Osteoblast (primary cell): ENCODE results near the gene KCNQ1. TPM values are rescaled to one million over a fixed set of nuclear protein-coding genes. Genes with fewer than 3 reads are reported as not detected.

Experiments
- DNase-seq: peaks from one replicate; pipeline ENCODE4 v3.0.0; 2011; ENCODE audit warnings: low spot score, mixed read lengths; ENCODE audit not compliant: insufficient read length; ENCODE audit errors: missing footprints
- H2AFZ ChIP-seq: 2 replicates; pipeline ENCODE4 v1.6.0; 2011; ENCODE audit warnings: mild to moderate bottlenecking, low read length
- H3K27ac ChIP-seq: 2 replicates; pipeline ENCODE4 v1.5.1; 2011; ENCODE audit warnings: mild to moderate bottlenecking, low read depth, low read length, moderate library complexity
- H3K27me3 ChIP-seq: 2 replicates; pipeline ENCODE4 v1.6.0; 2012; ENCODE audit warnings: mild to moderate bottlenecking, control low read depth, inconsistent platforms, low read length, moderate library complexity; ENCODE audit not compliant: insufficient read depth
- H3K36me3 ChIP-seq: 2 replicates; pipeline ENCODE4 v1.5.1; 2011; ENCODE audit warnings: mild to moderate bottlenecking, low read length, control low read depth, moderate library complexity; ENCODE audit not compliant: insufficient read depth
- H3K4me1 ChIP-seq: 2 replicates; pipeline ENCODE4 v1.5.1; 2011; ENCODE audit warnings: mild to moderate bottlenecking, low read length, control low read depth, moderate library complexity; ENCODE audit not compliant: insufficient read depth
- H3K4me2 ChIP-seq: 2 replicates; pipeline ENCODE4 v1.6.0; 2011; ENCODE audit warnings: mild to moderate bottlenecking, low read length; ENCODE audit not compliant: insufficient read depth
- H3K4me3 ChIP-seq: fragments of 200-600 bp; sonication (generic); 3 replicates; pipeline ENCODE4 v1.5.1; 2012; ENCODE audit warnings: mild to moderate bottlenecking, low read length, inconsistent platforms; ENCODE audit not compliant: insufficient read depth
- H3K79me2 ChIP-seq: 2 replicates; pipeline ENCODE4 v1.6.0; 2012; ENCODE audit warnings: mild to moderate bottlenecking, low read length, control low read depth, inconsistent platforms; ENCODE audit not compliant: insufficient read depth
- H3K9me3 ChIP-seq: 2 replicates; pipeline ENCODE4 v1.5.1; 2011; ENCODE audit warnings: low read depth, low read length, control low read depth
- H4K20me1 ChIP-seq: 2 replicates; pipeline ENCODE4 v1.6.0; 2012; ENCODE audit warnings: mild to moderate bottlenecking, low read length, control low read depth; ENCODE audit not compliant: insufficient read depth
- total RNA-seq: library from RNA; depleted of rRNA; stranded (reverse); fragments of >200 nt; gene quantifications from 2 replicates; pipeline ENCODE4 v1.2.3, GENCODE V29; 2012
- TF ChIP-seq, protein P1 (sequence below): IDR thresholded peaks from 2 replicates; pipeline ENCODE4 v1.5.1; 2011; ENCODE audit warnings: mild to moderate bottlenecking, low read depth, low read length, moderate library complexity; ENCODE audit errors: extremely low read depth

KCNQ1 gene
- total RNA-seq, 1 donor = not detected

DNA sequence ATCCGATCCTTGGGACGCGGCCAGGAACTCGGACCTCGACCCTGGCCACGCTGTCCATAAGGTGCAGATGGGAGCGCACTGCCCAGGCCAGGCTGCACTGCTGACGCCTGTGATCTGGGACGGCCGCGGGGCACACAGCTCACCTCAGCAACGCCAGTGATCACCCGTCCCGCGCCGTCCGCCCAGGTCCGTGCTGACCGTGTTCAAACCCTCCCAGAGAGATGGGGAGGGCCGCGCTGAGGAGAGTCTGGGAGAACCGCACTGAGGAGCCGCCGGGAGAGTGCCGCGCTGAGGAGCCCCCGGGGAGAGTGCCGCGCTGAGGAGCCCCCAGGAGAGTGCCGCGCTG, 254.3 kb downstream of the KCNQ1 start:
- Histone ChIP-seq H3K36me3 (no peaks in the 10 kb centered on the region), H3K9me3 (no peaks in the 10 kb centered on the region), H3K4me2 (peak overlapping the region; percentile 81), H3K79me2 (peaks cover 56% of the 10 kb centered on the region), H3K4me3 (peak overlapping the region; percentile 86), H3K27me3 (no peaks in the 10 kb centered on the region), H3K27ac (peak overlapping the region; percentile 82), H3K4me1 (peaks cover 18% of the 10 kb centered on the region), H2AFZ (no peak overlapping the region), H4K20me1 (peaks cover 41% of the 10 kb centered on the region)
- TF ChIP-seq, protein P1, sequence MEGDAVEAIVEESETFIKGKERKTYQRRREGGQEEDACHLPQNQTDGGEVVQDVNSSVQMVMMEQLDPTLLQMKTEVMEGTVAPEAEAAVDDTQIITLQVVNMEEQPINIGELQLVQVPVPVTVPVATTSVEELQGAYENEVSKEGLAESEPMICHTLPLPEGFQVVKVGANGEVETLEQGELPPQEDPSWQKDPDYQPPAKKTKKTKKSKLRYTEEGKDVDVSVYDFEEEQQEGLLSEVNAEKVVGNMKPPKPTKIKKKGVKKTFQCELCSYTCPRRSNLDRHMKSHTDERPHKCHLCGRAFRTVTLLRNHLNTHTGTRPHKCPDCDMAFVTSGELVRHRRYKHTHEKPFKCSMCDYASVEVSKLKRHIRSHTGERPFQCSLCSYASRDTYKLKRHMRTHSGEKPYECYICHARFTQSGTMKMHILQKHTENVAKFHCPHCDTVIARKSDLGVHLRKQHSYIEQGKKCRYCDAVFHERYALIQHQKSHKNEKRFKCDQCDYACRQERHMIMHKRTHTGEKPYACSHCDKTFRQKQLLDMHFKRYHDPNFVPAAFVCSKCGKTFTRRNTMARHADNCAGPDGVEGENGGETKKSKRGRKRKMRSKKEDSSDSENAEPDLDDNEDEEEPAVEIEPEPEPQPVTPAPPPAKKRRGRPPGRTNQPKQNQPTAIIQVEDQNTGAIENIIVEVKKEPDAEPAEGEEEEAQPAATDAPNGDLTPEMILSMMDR = no peak
- DNase-seq = peak; percentile 68

DNA sequence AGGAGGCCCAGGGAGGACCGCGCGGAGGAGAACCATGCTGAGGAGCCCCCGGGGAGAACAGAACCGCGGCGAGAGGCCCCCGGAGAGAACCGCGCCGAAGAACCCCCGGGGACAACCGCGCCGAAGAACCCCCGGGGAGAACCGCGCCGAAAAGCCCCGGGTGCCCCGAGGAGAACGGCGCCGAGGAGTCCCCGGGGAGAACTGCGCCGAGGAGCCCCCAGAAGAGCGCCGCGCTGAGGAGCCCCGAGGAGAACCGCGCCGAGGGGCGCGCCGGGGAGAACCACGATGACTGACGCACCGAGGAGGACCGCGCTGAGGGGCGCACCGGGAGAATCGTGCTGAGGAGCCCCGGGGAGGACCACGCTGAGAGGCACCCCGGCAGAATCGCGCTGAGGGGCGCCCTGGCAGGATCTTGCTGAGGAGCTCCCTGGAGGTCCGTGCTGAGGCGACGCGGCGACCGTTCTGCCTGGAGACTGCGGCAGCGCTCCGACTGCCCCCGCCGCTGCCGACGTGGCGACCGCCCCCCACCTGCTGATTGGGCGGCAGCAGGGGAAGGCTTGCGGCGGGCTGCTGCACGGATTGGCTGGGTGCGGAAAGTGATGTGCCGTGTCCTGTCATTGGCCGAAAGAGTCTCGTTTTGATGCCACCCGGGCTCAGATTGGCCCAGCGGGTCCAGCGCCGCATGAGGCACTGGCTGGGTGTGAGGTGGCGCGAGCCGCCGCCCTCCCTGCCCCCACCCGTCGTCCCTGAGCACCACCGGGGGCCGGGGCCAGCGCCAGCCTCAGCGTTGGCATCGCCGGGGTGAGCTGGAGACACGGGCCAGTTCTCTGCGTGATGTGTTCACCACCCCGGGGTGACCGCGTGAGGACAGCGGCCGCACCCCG, 255.0 kb downstream of the KCNQ1 start, which contains the start of gene KCNQ1OT1:
TSS of gene KCNQ1OT1 (minus strand) at position 464 of the 884 bp plus-strand sequence.
- Histone ChIP-seq H4K20me1 (peaks cover 36% of the 10 kb centered on the region), H3K4me3 (peak within 1 kb of the TSS; percentile 86), H3K36me3 (no peaks in the 10 kb centered on the region), H3K27me3 (peaks cover 3% of the 10 kb centered on the region), H2AFZ (peak within 1 kb of the TSS; percentile 41), H3K27ac (peak within 1 kb of the TSS; percentile 82), H3K4me1 (peaks cover 12% of the 10 kb centered on the region), H3K4me2 (peak within 1 kb of the TSS; percentile 83), H3K9me3 (no peaks in the 10 kb centered on the region), H3K79me2 (peaks cover 50% of the 10 kb centered on the region)
- TF ChIP-seq, protein P1 = no peak
- peak; percentile 100 for DNase-seq

DNA sequence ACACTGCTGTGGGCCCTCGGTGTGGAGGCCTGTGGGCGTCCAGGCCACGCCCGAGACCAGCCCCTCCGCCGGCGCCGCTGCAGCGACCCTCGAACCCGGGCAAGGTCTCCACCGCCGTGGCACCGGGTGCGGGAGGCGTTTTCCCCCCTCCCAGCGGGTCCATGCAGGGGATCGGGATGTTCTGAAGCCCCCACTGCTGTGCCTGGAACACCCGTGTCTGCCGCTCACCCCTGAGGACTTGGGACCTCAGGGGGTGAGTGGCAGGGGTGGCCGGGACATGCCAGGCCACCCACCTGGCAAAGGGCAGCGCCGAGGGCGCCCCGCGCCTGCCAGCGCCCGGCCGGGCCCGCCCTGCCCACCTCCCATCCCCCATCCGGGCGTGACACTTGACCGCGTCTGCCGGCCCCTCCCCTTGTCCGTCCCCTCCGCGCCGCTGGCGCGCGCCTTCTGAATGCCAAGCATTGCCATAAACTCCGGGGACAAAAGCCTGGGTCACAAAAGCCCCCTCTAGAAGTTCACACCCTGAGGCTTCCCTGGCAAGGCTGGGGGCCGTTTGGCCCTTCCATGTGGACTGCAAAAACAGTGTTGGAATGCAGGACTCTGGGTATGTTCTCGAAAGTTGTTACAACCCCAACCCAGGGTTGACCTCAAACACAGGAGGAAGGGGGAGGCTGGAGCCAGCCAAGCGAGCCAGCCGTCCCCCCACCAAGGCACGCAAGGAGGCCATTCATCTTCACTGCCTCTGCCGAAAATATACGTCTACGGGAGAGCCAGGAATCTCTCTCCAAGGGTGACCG, 255.8 kb downstream of the KCNQ1 start:
- Histone ChIP-seq H3K4me2 (peak overlapping the region; percentile 83), H2AFZ (peak overlapping the region; percentile 41), H3K79me2 (peaks cover 41% of the 10 kb centered on the region), H4K20me1 (peaks cover 31% of the 10 kb centered on the region), H3K27ac (peak overlapping the region; percentile 51), H3K27me3 (peaks cover 3% of the 10 kb centered on the region), H3K4me3 (peak overlapping the region; percentile 86), H3K4me1 (peaks cover 7% of the 10 kb centered on the region), H3K36me3 (no peaks in the 10 kb centered on the region), H3K9me3 (no peaks in the 10 kb centered on the region)
- peak; percentile 84 for DNase-seq
- TF ChIP-seq, protein P1 = no peak

DNA sequence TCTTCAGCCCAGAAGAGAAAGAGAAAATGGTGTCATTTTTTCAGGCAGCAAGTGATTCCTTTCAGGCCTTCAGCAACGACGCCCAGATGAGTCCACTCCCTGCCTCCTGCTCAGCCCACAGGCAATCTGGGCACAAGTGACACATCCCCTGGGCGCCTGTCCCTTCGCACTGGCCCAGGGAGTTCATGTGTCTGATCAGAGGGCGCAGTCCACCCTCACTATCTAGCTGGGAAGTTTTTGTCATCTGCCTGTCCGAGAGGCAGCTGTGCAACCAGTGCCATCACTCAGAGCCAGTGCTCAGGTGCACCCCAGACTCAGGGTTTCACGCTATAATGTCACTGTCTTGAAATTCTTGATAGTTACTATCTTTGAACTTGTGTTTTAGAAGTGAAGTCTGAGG, 256.4 kb downstream of the KCNQ1 start:
- DNase-seq = peak; percentile 80

More for the DNA sequence above, 256.4 kb downstream of the KCNQ1 start:
- TF ChIP-seq, protein P1 = no peak
- Histone ChIP-seq H3K27me3 (peaks cover 3% of the 10 kb centered on the region), H3K4me1 (peaks cover 6% of the 10 kb centered on the region), H3K4me2 (no peak overlapping the region), H2AFZ (no peak overlapping the region), H3K4me3 (no peak overlapping the region), H4K20me1 (peaks cover 26% of the 10 kb centered on the region), H3K9me3 (no peaks in the 10 kb centered on the region), H3K36me3 (no peaks in the 10 kb centered on the region), H3K27ac (no peak overlapping the region), H3K79me2 (peaks cover 35% of the 10 kb centered on the region)
